Spleen (tissue), 11 donors: ENCODE data around the gene ZNF711. TPM values are rescaled to one million over a fixed set of nuclear protein-coding genes. Genes with fewer than 3 reads are reported as not detected.

Experiments
- DNase-seq: peaks from one replicate; pipeline ENCODE4 v3.0.0-alpha.2; 2020
- H3K27ac ChIP-seq, 8 donors: fragments of 200-600 bp; sonication (generic) in 7 of 8; 1 replicate in 4 of 8; 2 replicates in 4 of 8; pipeline versions ENCODE4 v1.5.0 to v1.8.0; 2016 to 2021; ENCODE audit warnings: inconsistent platforms in 4 of 8, mild to moderate bottlenecking in 4 of 8, moderate library complexity in 1 of 8
- H3K27me3 ChIP-seq, 7 donors: fragments of 200-600 bp; sonication (generic) in 6 of 7; replicated peaks in 1 of 7; 1 replicate in 4 of 7; 2 replicates in 3 of 7; pipeline versions ENCODE4 v1.5.0 to v1.8.0; 2016 to 2021; ENCODE audit warnings: inconsistent platforms in 3 of 7, mild to moderate bottlenecking in 1 of 7
- H3K36me3 ChIP-seq, 6 donors: fragments of 200-600 bp; sonication (generic) in 5 of 6; 1 replicate in 4 of 6; 2 replicates in 2 of 6; pipeline versions ENCODE4 v1.5.0 to v1.8.0; 2016 to 2021; ENCODE audit warnings: inconsistent platforms in 2 of 6
- H3K4me1 ChIP-seq, 6 donors: fragments of 200-600 bp; sonication (generic) in 5 of 6; 1 replicate in 3 of 6; 2 replicates in 3 of 6; pipeline versions ENCODE4 v1.5.0 to v1.8.0; 2016 to 2021; ENCODE audit warnings: inconsistent platforms in 3 of 6
- H3K4me3 ChIP-seq, 8 donors: fragments of 200-600 bp; sonication (generic) in 7 of 8; 1 replicate in 4 of 8; 2 replicates in 4 of 8; pipeline versions ENCODE4 v1.5.0 to v1.8.0; 2016 to 2021; ENCODE audit warnings: inconsistent platforms in 4 of 8, mild to moderate bottlenecking in 4 of 8, moderate library complexity in 2 of 8
- H3K9me3 ChIP-seq, 8 donors: fragments of 200-600 bp; sonication (generic) in 7 of 8; 1 replicate in 4 of 8; 2 replicates in 4 of 8; pipeline versions ENCODE4 v1.5.0 to v1.8.0; 2016 to 2021; ENCODE audit warnings: inconsistent platforms in 4 of 8
- CTCF ChIP-seq, 11 experiments: fragments of 200-600 bp in 7 of 11; fragments of 450-650 bp in 4 of 11; sonication (generic) in 4 of 11; IDR thresholded peaks in 8 of 11; conservative IDR thresholded peaks in 3 of 11; 1 replicate in 7 of 11; 2 replicates in 4 of 11; pipeline versions ENCODE4 v1.4.0 to v1.8.0; 2016 to 2021; ENCODE audit warnings: antibody characterized with exemption in 11 of 11, inconsistent platforms in 4 of 11, mild to moderate bottlenecking in 1 of 11
- POLR2A ChIP-seq, 3 donors: fragments of 450-650 bp; IDR thresholded peaks; one replicate each; pipeline ENCODE4 v1.5.1; 2017; ENCODE audit warnings: antibody characterized with exemption in 3 of 3, mild to moderate bottlenecking in 1 of 3
- POLR2AphosphoS5 ChIP-seq, 3 donors: sonication (generic); formaldehyde crosslinking; IDR thresholded peaks; one replicate each; pipeline ENCODE4 v1.5.1; 2017; ENCODE audit warnings: antibody characterized with exemption in 3 of 3
- WGBS, 5 donors: extraction: QIAGEN DNeasy Blood & Tissue Kit in 3 of 5; methylation state at CpG; one replicate each; pipeline versions ENCODE4 v1.1.5 to v1.1.7; 2013 to 2018; 5-methylcytosine and 5-hydroxymethylcytosine counted together
- intact Hi-C: fragments of 100-400 bp; cut with DNase I; formaldehyde crosslinking; loops from one replicate; pipeline ENCODE4 v1.15.0; 2023; ENCODE audit warnings: low total_unique reads
- polyA plus RNA-seq, 3 donors: library from polyadenylated mRNA; stranded (reverse); fragments of 200-250 nt; gene quantifications; one replicate each; pipeline ENCODE4 v1.2.1, GENCODE V29; 2013
- total RNA-seq, 7 donors: library from RNA; depleted of rRNA in 3 of 7; stranded (reverse); fragments of >200 nt in 3 of 7; fragmentation: NEBNext Ultra II Directional in 4 of 7; extraction: Animal tissue kit (Norgen Biotek cat#: 25700) in 4 of 7; gene quantifications; one replicate each; pipeline versions ENCODE4 v1.1.0 to v1.2.1, GENCODE V29; 2016 to 2021
- donor health status: healthy with polysubstance abuse.
- donor health status: DM: no; HTN: no; CAD: no; lungs with moderate emphysema.
- donor health status: DM: no; HTN: no; CAD: no.
- donor health status: Bipolar disorder and iron deficiency.
- donor health status: healthy.
- donor health status: DM: no; HTN: no; CAD: no.
- donor health status: DM: yes; HTN: yes; CAD: no.

ZNF711 gene
- total and polyA plus RNA-seq, 10 donors = 1.9 to 9.6 (median 4.2) TPM

GRCh38 chrX:85215946-85216345 is 27.8 kb upstream of the ZNF711 start:
- TF ChIP-seq POLR2AphosphoS5 (IDR thresholded peaks at IDR 0.05) (no peak), POLR2A (IDR thresholded peaks at IDR 0.05) (no peak), CTCF (IDR thresholded peaks at IDR 0.05 in 8 of 11, conservative IDR thresholded peaks at IDR 0.05 in 3 of 11) (no peak)
- no peak overlapping the region for H3K27ac ChIP-seq
- DNase-seq = no peak
- WGBS, 5 donors = 54 to 88% (median 68%) methylated on average over 1 of the region's 1 CpG
- H3K4me3 ChIP-seq = no peak overlapping the region
- intact Hi-C loops = no loop called here
- no peaks in the 10 kb centered on the region for H3K36me3 ChIP-seq
- H3K4me1 ChIP-seq = no peaks in the 10 kb centered on the region
- no peaks in the 10 kb centered on the region for H3K9me3 ChIP-seq
- H3K27me3 ChIP-seq = no peaks in the 10 kb centered on the region

GRCh38 chrX:85221361-85221760 is 22.4 kb upstream of the ZNF711 start:
- H3K27me3 ChIP-seq = no peaks in the 10 kb centered on the region
- TF ChIP-seq POLR2AphosphoS5 (IDR thresholded peaks at IDR 0.05) (no peak), POLR2A (IDR thresholded peaks at IDR 0.05) (no peak), CTCF (IDR thresholded peaks at IDR 0.05 in 8 of 11, conservative IDR thresholded peaks at IDR 0.05 in 3 of 11) (no peak)
- H3K4me3 ChIP-seq = no peak overlapping the region

GRCh38 chrX:85223359-85223758 is 20.4 kb upstream of the ZNF711 start:
- Histone ChIP-seq H3K27ac (no peak overlapping the region), H3K4me3 (no peak overlapping the region), H3K9me3 (peaks cover 0 to 8% (median 0%) of the 10 kb centered on the region in 8 donors), H3K27me3 (no peaks in the 10 kb centered on the region), H3K36me3 (no peaks in the 10 kb centered on the region), H3K4me1 (no peaks in the 10 kb centered on the region)
- no peak for TF ChIP-seq POLR2AphosphoS5 (IDR thresholded peaks at IDR 0.05)
- no peak for TF ChIP-seq POLR2A (IDR thresholded peaks at IDR 0.05)
- TF ChIP-seq CTCF (IDR thresholded peaks at IDR 0.05 in 8 of 11, conservative IDR thresholded peaks at IDR 0.05 in 3 of 11) = no peak
- 44 to 69% (median 61%) methylated on average over 2 of the region's 2 CpGs for WGBS, 5 donors
- intact Hi-C loops = no loop called here
- DNase-seq = no peak

More at GRCh38 chrX:85221361-85221760, 22.4 kb upstream of the ZNF711 start:
- Histone ChIP-seq H3K9me3 (no peaks in the 10 kb centered on the region), H3K36me3 (no peaks in the 10 kb centered on the region), H3K27ac (no peak overlapping the region), H3K4me1 (no peaks in the 10 kb centered on the region)
- no peak for DNase-seq
- WGBS, 5 donors = 31 to 70% (median 40%) methylated on average over 1 of the region's 1 CpG
- intact Hi-C loops = no loop called here

GRCh38 chrX:85243155-85243554 is 636 bp upstream of the ZNF711 start:
- no peak for TF ChIP-seq POLR2AphosphoS5 (IDR thresholded peaks at IDR 0.05)
- no peak for TF ChIP-seq CTCF (IDR thresholded peaks at IDR 0.05 in 8 of 11, conservative IDR thresholded peaks at IDR 0.05 in 3 of 11)
- no peak for TF ChIP-seq POLR2A (IDR thresholded peaks at IDR 0.05)
- 27 to 61% (median 46%) methylated on average over 2 of the region's 2 CpGs for WGBS, 5 donors

More at GRCh38 chrX:85243155-85243554, 636 bp upstream of the ZNF711 start:
- Histone ChIP-seq H3K36me3 (no peaks in the 10 kb centered on the region), H3K4me1 (peaks cover 0 to 7% (median 0%) of the 10 kb centered on the region in 6 donors), H3K4me3 (peak overlapping the region in 3 of 8 donors; percentile 49 to 73 (median 56)), H3K27me3 (peaks cover 0 to 18% (median 0%) of the 10 kb centered on the region in 7 donors), H3K27ac (peak overlapping the region in 1 of 8 donors; percentile 71), H3K9me3 (no peaks in the 10 kb centered on the region)
- no peak for DNase-seq
- intact Hi-C loops = no loop called here
